A549 treated with CpdA at 1 μM for 4 hours (cell line): ENCODE results near the gene NFX1. TPM values are rescaled to one million over a fixed set of nuclear protein-coding genes. Genes with fewer than 3 reads are reported as not detected.

Source experiments
- total RNA-seq: library from RNA; stranded (reverse); fragments of 200-300 nt; extraction: Qiagen RNA extraction; gene quantifications from 5 replicates; pipeline ENCODE4 v1.2.3, GENCODE V29; 2022; ENCODE audit warnings: low read depth

Gene NFX1
- total RNA-seq = 25.9 to 28.9 TPM (median 27.3 TPM) in 5 replicates

GRCh38 chr9:33290247-33291030 is at the start of gene NFX1:
Gene NFX1 (plus strand): TSS chr9:33290516. CDS start chr9:33290573, 57 bp downstream.

GRCh38 chr9:33264473-33265177 is 25.7 kb upstream of the NFX1 start, which contains the start of the genes BAG1 and CHMP5:
Gene BAG1 (minus strand): TSS chr9:33264708.
Gene CHMP5 (plus strand): TSS chr9:33265049. CDS start chr9:33265079, 30 bp downstream.

DNA sequence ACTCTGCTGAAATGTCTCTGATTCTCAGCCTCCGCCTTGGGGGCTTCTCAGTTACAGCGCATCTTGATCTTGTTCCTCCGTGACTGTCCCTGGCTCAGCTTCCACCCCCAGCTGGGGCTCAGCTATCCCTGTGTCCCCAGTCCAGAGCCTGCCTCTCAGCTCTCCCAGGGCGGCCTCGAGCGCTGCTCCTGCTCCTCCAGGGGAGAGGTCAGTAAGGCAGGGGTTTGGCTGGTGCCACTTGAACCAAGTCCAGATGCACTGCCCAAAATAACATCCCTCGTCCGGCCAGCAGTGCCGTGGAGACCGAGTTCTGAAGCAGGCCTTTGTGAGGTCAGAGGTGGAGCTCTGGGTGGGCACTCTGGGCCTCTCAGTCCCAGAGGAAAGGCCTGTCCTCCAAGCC is 112.1 kb downstream of the NFX1 start, which contains the start of gene AQP7:
Gene AQP7 (minus strand): TSS at position 198 of the 400 bp plus-strand sequence. CDS start 1,306 bp downstream, outside the sequence.

Other genes with a start within 250 kb of the NFX1 start
- 19.6 to 23.6 TPM (median 20.2 TPM) in 5 replicates for gene SMU1, start 213.8 kb upstream of the NFX1 start, total RNA-seq
- 140 to 180 TPM (median 163 TPM) in 5 replicates for gene B4GALT1, start 123.2 kb upstream of the NFX1 start, total RNA-seq
- gene SPINK4, start 50.3 kb upstream of the NFX1 start, total RNA-seq = not detected in 5 replicates
- 134 to 164 TPM (median 143 TPM) in 5 replicates for gene BAG1, start 25.8 kb upstream of the NFX1 start, total RNA-seq
- gene CHMP5, start 25.5 kb upstream of the NFX1 start, total RNA-seq = 72.5 to 90.6 TPM (median 83.3 TPM) in 5 replicates
- 0.19 to 0.49 TPM (median 0.24 TPM) in 5 replicates for gene AQP7, start 112.1 kb downstream of the NFX1 start, total RNA-seq
- gene AQP3, start 157.1 kb downstream of the NFX1 start, total RNA-seq = 9.5 to 17.4 TPM (median 13.3 TPM) in 5 replicates
- 57.8 to 69.5 TPM (median 64.7 TPM) in 5 replicates for gene NOL6, start 183.4 kb downstream of the NFX1 start, total RNA-seq
- gene ANKRD18B, start 233.7 kb downstream of the NFX1 start, total RNA-seq = 5.6 to 8.6 TPM (median 7.2 TPM) in 5 replicates